PFSK-1 (cell line): ENCODE data around the gene ROBO1.

ENCODE experiments used
- POLR2AphosphoS5 ChIP-seq: IDR thresholded peaks from 2 replicates; pipeline ENCODE4 v1.6.1; 2012; ENCODE audit warnings: low read depth, mild to moderate bottlenecking, control low read depth, low read length, moderate library complexity
- TAF1 ChIP-seq: IDR thresholded peaks from 2 replicates; pipeline ENCODE4 v1.6.1; 2012; ENCODE audit warnings: low read length, control low read depth, borderline replicate concordance; ENCODE audit not compliant: insufficient read depth

- no peak for TF ChIP-seq POLR2AphosphoS5
- TF ChIP-seq TAF1 = no peak
These were observed 779.5 kb downstream of the ROBO1 start for GRCh38 chr3:78988324-78988723.
